A673 (cell line): ENCODE results near the gene ATP5F1C. TPM values are rescaled to one million over a fixed set of nuclear protein-coding genes. Genes with fewer than 3 reads are reported as not detected.
A peak's percentile ranks its signal among the peaks of the same experiment; 100 is the strongest.

Experiments used
- BruUV-seq: library from RNA; stranded (reverse); fragments of 400-500 nt; replicated peaks from 2 replicates; lab custom pipeline; 2021; lab: Mats Ljungman, UMichigan
- CTCF ChIA-PET: fragments of 300-600 bp; sonication (Branson Sonifier 250); formaldehyde crosslinking; loops from one replicate; lab custom pipeline; 2022; ENCODE audit warnings: antibody characterized with exemption; lab: Charles Lee
- POLR2A ChIA-PET: fragments of 300-600 bp; sonication (Branson Sonifier 250); formaldehyde crosslinking; loops from one replicate; lab custom pipeline; 2022; ENCODE audit warnings: antibody characterized with exemption; ENCODE audit not compliant: low non-redundant PET; lab: Charles Lee
- DNase-seq: peaks from one replicate; pipeline ENCODE4 v3.0.0-alpha.2; 2015; ENCODE audit warnings: low spot score
- H3K27ac ChIP-seq: fragments of 200-600 bp; sonication (generic); 2 replicates; pipeline ENCODE4 v1.5.1; 2016; ENCODE audit warnings: mixed run types, low read depth, mild to moderate bottlenecking, mixed read lengths, antibody characterized with exemption, low read length; ENCODE audit not compliant: poor library complexity, severe bottlenecking
- H3K27me3 ChIP-seq: fragments of 200-600 bp; sonication (generic); replicated peaks from 2 replicates; pipeline ENCODE4 v1.6.1; 2017; ENCODE audit warnings: mixed run types, low read depth, mild to moderate bottlenecking, mixed read lengths, antibody characterized with exemption, low read length; ENCODE audit not compliant: insufficient read depth, poor library complexity
- H3K36me3 ChIP-seq: fragments of 200-600 bp; sonication (generic); 2 replicates; pipeline ENCODE4 v1.6.1; 2016; ENCODE audit warnings: mixed run types, mild to moderate bottlenecking, mixed read lengths, antibody characterized with exemption, low read length; ENCODE audit not compliant: insufficient read depth, poor library complexity, severe bottlenecking
- H3K4me1 ChIP-seq: fragments of 200-600 bp; sonication (generic); 2 replicates; pipeline ENCODE4 v1.6.1; 2017; ENCODE audit warnings: mixed run types, mild to moderate bottlenecking, mixed read lengths, antibody characterized with exemption, low read length; ENCODE audit not compliant: insufficient read depth, poor library complexity, severe bottlenecking
- H3K4me3 ChIP-seq: fragments of 200-600 bp; sonication (generic); 2 replicates; pipeline ENCODE4 v1.5.1; 2016; ENCODE audit warnings: low read depth, mixed run types, mild to moderate bottlenecking, mixed read lengths, low read length; ENCODE audit not compliant: poor library complexity, severe bottlenecking
- H3K9me3 ChIP-seq: fragments of 200-600 bp; sonication (generic); 2 replicates; pipeline ENCODE4 v1.6.1; 2016; ENCODE audit warnings: mixed run types, low read depth, mild to moderate bottlenecking, mixed read lengths, antibody characterized with exemption, low read length; ENCODE audit not compliant: poor library complexity, severe bottlenecking
- EZH2 ChIP-seq: fragments of 200-600 bp; sonication (generic); IDR thresholded peaks from 2 replicates; pipeline ENCODE4 v1.6.1; 2017; ENCODE audit warnings: borderline replicate concordance, low read depth, mild to moderate bottlenecking, mixed read lengths, antibody characterized with exemption, low read length; ENCODE audit not compliant: poor library complexity, severe bottlenecking
- intact Hi-C: fragments of 100-400 bp; cut with micrococcal nuclease; formaldehyde crosslinking; loops from one replicate; pipeline ENCODE4 v1.10.0; 2022; ENCODE audit not compliant: unreplicated experiment
- total RNA-seq: library from RNA; stranded (reverse); gene quantifications from 2 replicates; pipeline ENCODE4 v1.2.3, GENCODE V29; 2021
- TF ChIP-seq, protein P1 (sequence below): fragments of 300-800, 200-600 bp; sonication (generic); conservative IDR thresholded peaks from 2 replicates; pipeline ENCODE4 v1.5.1; 2017; ENCODE audit warnings: low read depth, mild to moderate bottlenecking, antibody characterized with exemption, low read length, moderate library complexity, mixed read lengths

Gene ATP5F1C
- total RNA-seq, 1 experiment from 2014 or later, result 401 TPM

GRCh38 chr10:7755103-7755502 is 32.9 kb upstream of the ATP5F1C start:
- POLR2A ChIA-PET, result no interaction called here
- Histone ChIP-seq H3K27me3 (no peaks in the 10 kb centered on the region), H3K4me1 (no peaks in the 10 kb centered on the region), H3K9me3 (no peaks in the 10 kb centered on the region), H3K27ac (no peak overlapping the region), H3K4me3 (no peak overlapping the region), H3K36me3 (peaks cover 55% of the 10 kb centered on the region)
- CTCF ChIA-PET, result no interaction called here
- intact Hi-C loops, result loop anchor here (10.0 kb wide), 1 partner anchor 230 kb away; no protein-coding TSS in a partner anchor
- no peak for DNase-seq
- TF ChIP-seq EZH2, result no peak
- TF ChIP-seq, protein P1, sequence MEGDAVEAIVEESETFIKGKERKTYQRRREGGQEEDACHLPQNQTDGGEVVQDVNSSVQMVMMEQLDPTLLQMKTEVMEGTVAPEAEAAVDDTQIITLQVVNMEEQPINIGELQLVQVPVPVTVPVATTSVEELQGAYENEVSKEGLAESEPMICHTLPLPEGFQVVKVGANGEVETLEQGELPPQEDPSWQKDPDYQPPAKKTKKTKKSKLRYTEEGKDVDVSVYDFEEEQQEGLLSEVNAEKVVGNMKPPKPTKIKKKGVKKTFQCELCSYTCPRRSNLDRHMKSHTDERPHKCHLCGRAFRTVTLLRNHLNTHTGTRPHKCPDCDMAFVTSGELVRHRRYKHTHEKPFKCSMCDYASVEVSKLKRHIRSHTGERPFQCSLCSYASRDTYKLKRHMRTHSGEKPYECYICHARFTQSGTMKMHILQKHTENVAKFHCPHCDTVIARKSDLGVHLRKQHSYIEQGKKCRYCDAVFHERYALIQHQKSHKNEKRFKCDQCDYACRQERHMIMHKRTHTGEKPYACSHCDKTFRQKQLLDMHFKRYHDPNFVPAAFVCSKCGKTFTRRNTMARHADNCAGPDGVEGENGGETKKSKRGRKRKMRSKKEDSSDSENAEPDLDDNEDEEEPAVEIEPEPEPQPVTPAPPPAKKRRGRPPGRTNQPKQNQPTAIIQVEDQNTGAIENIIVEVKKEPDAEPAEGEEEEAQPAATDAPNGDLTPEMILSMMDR, result no peak
- no TSS peak for BruUV-seq

DNA sequence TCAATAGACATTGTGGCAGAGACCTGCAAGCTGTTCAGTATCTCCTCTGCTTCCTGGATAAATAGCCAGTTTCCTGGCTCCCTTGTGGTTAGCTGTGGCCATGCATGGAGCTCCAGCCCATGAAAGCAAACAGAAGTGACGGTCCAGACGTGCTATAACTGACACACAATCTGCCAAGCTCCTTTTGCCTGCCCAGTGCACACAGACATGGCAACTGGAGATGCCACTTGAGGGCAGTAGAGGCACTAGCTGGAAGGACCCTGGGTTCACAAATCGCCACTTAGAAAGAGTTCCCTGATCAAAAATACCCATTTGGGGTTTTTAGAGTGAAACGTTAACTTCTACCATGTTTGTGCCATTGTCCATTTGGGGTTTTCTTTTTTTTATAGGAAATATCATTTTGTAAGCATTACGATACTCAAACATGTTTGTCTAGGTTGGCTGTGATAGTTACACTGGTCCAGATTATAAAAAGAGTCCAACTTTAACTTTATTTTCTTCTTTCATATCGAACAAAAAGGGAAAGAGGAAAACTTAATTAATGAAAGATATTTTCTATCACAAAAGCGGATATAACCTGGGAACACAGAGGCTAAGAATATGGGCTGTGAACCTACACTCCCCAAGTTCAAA is 31.5 kb upstream of the ATP5F1C start:
- no TSS peak for BruUV-seq
- intact Hi-C loops, result loop anchor here (2.0 to 10.0 kb wide), 2 partner anchors 232 to 1548 kb away; no protein-coding TSS in a partner anchor
- TF ChIP-seq EZH2, result no peak
- TF ChIP-seq, protein P1, result peak; percentile 62
- DNase-seq, result peak; percentile 37
- CTCF ChIA-PET, result interaction anchor here (0.5 to 1.1 kb wide), 3 partner anchors 69 to 233 kb away, joined by 3 to 10 read pairs (median 3); no protein-coding TSS in a partner anchor
- Histone ChIP-seq H3K27me3 (no peaks in the 10 kb centered on the region), H3K4me1 (no peaks in the 10 kb centered on the region), H3K4me3 (no peak overlapping the region), H3K27ac (no peak overlapping the region), H3K36me3 (peaks cover 65% of the 10 kb centered on the region), H3K9me3 (no peaks in the 10 kb centered on the region)
- POLR2A ChIA-PET, result no interaction called here

GRCh38 chr10:7763929-7764328 is 24.0 kb upstream of the ATP5F1C start:
- TF ChIP-seq, protein P1, result no peak
- TF ChIP-seq EZH2, result no peak
- ChIA-PET CTCF (no interaction called here), POLR2A (no interaction called here)
- Histone ChIP-seq H3K4me1 (no peaks in the 10 kb centered on the region), H3K4me3 (no peak overlapping the region), H3K36me3 (peaks cover 59% of the 10 kb centered on the region), H3K27me3 (no peaks in the 10 kb centered on the region), H3K27ac (no peak overlapping the region), H3K9me3 (no peaks in the 10 kb centered on the region)
- no peak for DNase-seq
- intact Hi-C loops, result no loop called here
- no TSS peak for BruUV-seq
